HepG2 (cell line): Measurements from ENCODE around the gene MAP3K8. TPM values are rescaled to one million over a fixed set of nuclear protein-coding genes. Genes with fewer than 3 reads are reported as not detected.
A peak's percentile ranks its signal among the peaks of the same experiment; 100 is the strongest.

Experiments used
- MAFK ChIP-seq, 2 experiments: IDR thresholded peaks in 1 of 2; conservative IDR thresholded peaks in 1 of 2; 2 replicates each; pipeline ENCODE4 v1.6.1; 2011; ENCODE audit warnings: improper control_type of control experiment in 2 of 2, low read length in 2 of 2
- polyA plus RNA-seq, 8 experiments: library from polyadenylated mRNA; depleted of rRNA in 3 of 8; stranded (reverse) in 7 of 8; unstranded in 1 of 8; fragments of >200 nt; fragmentation: Illumina TruSeq in 4 of 8; extraction: Trizol in 4 of 8; gene quantifications; 2 replicates each; pipeline versions ENCODE4 v1.2.1 to v1.2.3, GENCODE V29; 2011 to 2016; ENCODE audit warnings: low read depth in 4 of 8, missing spikeins in 1 of 8, mixed read lengths in 1 of 8; ENCODE audit not compliant: insufficient read depth in 1 of 8
- total RNA-seq, 5 experiments: library from RNA; depleted of rRNA; stranded (reverse); fragments of >200 nt; fragmentation: Illumina TruSeq; extraction: Trizol; gene quantifications; 2 replicates each; pipeline ENCODE4 v1.2.3, GENCODE V29; 2016; ENCODE audit warnings: low read depth in 1 of 5
- TF ChIP-seq, protein P1 (sequence below): sonication (generic); formaldehyde crosslinking; conservative IDR thresholded peaks from 2 replicates; pipeline ENCODE4 v1.4.0; 2020; ENCODE audit warnings: mild to moderate bottlenecking, missing genetic modification reagents, moderate library complexity
- TF ChIP-seq, protein P2 (sequence below), 2 experiments: fragments of 450-650 bp in 1 of 2; sonication (generic) in 1 of 2; formaldehyde crosslinking in 1 of 2; IDR thresholded peaks; 2 replicates each; pipeline versions ENCODE4 v1.6.1 to v1.8.0; 2016 to 2022; ENCODE audit warnings: antibody characterized with exemption in 1 of 2, mild to moderate bottlenecking in 1 of 2, missing genetic modification reagents in 1 of 2

Gene MAP3K8
- total and polyA plus RNA-seq, 2 of the 13 experiments (the other 11 are each of a cell fraction or from before 2014, with no cell fraction given): 19.3 to 37.9 TPM

DNA sequence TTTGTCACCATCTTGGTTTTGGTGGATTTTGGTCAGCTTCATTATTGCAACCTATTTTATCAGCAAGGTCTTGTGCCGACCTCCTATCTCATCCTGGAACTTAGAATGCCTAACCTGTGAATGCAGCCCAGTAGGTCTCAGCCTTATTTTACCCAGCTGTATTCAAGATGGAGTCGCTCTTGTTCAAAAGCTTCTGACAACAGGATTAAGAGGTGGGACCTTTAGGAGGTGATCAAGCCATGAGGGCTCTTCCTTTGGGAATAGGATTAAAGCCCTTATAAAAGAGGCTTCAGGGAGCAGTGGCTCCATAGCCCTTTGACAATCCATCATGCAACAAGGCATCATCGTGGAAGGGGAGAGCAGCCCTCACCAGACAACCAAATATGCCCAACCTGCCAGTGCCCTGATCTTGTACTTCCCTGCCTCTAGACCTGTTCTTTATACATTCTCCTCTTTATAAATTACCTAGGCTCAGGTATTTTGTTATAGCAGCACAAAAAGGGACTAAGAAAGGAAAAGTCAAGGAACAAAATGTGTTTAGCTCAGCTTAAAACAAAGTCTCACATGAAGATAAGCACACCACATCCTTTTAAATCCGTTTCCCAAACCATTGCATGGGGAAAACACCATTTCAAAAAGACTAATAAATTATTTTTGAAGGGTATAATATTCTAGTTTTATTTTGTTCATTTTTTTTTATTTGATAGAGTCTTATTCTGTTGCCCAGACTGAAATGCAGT is 8.5 kb upstream of the MAP3K8 start (continued):
- TF ChIP-seq, protein P1, sequence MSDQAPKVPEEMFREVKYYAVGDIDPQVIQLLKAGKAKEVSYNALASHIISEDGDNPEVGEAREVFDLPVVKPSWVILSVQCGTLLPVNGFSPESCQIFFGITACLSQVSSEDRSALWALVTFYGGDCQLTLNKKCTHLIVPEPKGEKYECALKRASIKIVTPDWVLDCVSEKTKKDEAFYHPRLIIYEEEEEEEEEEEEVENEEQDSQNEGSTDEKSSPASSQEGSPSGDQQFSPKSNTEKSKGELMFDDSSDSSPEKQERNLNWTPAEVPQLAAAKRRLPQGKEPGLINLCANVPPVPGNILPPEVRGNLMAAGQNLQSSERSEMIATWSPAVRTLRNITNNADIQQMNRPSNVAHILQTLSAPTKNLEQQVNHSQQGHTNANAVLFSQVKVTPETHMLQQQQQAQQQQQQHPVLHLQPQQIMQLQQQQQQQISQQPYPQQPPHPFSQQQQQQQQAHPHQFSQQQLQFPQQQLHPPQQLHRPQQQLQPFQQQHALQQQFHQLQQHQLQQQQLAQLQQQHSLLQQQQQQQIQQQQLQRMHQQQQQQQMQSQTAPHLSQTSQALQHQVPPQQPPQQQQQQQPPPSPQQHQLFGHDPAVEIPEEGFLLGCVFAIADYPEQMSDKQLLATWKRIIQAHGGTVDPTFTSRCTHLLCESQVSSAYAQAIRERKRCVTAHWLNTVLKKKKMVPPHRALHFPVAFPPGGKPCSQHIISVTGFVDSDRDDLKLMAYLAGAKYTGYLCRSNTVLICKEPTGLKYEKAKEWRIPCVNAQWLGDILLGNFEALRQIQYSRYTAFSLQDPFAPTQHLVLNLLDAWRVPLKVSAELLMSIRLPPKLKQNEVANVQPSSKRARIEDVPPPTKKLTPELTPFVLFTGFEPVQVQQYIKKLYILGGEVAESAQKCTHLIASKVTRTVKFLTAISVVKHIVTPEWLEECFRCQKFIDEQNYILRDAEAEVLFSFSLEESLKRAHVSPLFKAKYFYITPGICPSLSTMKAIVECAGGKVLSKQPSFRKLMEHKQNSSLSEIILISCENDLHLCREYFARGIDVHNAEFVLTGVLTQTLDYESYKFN (CRISPR knock-in tag): no peak
- TF ChIP-seq, protein P2, sequence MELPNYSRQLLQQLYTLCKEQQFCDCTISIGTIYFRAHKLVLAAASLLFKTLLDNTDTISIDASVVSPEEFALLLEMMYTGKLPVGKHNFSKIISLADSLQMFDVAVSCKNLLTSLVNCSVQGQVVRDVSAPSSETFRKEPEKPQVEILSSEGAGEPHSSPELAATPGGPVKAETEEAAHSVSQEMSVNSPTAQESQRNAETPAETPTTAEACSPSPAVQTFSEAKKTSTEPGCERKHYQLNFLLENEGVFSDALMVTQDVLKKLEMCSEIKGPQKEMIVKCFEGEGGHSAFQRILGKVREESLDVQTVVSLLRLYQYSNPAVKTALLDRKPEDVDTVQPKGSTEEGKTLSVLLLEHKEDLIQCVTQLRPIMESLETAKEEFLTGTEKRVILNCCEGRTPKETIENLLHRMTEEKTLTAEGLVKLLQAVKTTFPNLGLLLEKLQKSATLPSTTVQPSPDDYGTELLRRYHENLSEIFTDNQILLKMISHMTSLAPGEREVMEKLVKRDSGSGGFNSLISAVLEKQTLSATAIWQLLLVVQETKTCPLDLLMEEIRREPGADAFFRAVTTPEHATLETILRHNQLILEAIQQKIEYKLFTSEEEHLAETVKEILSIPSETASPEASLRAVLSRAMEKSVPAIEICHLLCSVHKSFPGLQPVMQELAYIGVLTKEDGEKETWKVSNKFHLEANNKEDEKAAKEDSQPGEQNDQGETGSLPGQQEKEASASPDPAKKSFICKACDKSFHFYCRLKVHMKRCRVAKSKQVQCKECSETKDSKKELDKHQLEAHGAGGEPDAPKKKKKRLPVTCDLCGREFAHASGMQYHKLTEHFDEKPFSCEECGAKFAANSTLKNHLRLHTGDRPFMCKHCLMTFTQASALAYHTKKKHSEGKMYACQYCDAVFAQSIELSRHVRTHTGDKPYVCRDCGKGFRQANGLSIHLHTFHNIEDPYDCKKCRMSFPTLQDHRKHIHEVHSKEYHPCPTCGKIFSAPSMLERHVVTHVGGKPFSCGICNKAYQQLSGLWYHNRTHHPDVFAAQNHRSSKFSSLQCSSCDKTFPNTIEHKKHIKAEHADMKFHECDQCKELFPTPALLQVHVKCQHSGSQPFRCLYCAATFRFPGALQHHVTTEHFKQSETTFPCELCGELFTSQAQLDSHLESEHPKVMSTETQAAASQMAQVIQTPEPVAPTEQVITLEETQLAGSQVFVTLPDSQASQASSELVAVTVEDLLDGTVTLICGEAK (IDR thresholded peaks at IDR 0.05): no peak
- TF ChIP-seq, protein P2 (CRISPR knock-in tag; IDR thresholded peaks at IDR 0.05): no peak
- peak; percentile 43 to 65 for TF ChIP-seq MAFK (conservative IDR thresholded peaks at IDR 0.05 in 1 of 2, IDR thresholded peaks at IDR 0.05 in 1 of 2; ENCODE audit: low read length in 2 of 2)
